Activated T-cell treated with anti-CD3 and anti-CD28 coated beads for 48 hours (primary cell): ENCODE measurements around the gene HOXB13.

Source experiments
- DNase-seq: peaks from one replicate; pipeline ENCODE4 v3.0.0-alpha.2; 2020; ENCODE audit warnings: low read depth

Gene HOXB13

DNA sequence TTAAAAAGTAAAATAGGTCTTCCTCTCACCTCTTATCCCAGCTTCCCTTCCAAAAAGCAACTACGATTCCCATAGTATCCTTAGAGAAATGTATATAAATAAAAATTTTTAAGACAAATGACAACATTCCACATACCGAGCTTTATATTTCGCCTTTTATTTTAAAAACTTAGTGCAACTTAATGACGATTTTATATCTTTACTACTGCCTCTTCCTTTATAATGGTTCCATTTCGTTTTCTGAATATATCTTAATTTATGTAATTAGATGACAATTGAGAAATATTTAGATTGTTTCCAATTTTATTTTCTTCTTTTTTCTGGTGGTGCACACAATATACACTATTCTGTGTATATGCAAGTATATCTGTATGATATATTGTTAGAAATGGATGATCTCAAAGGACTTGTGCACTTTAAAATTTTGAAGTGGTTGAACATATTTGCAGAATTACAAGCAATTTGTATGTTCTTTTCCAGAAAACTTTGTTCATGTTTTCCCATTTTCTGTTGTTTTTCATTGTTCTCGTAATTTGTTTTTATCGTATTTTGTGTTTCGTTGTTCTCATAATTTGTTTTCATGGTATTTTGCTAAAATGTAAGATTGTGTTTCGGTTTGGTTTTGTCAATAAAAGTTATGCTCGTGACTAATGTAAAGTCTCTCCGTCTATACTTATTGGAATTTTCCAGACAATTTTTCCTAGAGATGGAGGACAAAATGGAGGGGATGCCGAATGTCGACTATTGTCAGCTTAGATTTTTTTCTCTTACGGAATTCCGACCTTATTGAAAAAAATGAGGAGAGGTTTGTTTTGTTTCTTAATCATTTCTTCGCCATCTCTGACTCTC lies 20.4 kb upstream of the HOXB13 start:
- DNase-seq: no peak

DNA sequence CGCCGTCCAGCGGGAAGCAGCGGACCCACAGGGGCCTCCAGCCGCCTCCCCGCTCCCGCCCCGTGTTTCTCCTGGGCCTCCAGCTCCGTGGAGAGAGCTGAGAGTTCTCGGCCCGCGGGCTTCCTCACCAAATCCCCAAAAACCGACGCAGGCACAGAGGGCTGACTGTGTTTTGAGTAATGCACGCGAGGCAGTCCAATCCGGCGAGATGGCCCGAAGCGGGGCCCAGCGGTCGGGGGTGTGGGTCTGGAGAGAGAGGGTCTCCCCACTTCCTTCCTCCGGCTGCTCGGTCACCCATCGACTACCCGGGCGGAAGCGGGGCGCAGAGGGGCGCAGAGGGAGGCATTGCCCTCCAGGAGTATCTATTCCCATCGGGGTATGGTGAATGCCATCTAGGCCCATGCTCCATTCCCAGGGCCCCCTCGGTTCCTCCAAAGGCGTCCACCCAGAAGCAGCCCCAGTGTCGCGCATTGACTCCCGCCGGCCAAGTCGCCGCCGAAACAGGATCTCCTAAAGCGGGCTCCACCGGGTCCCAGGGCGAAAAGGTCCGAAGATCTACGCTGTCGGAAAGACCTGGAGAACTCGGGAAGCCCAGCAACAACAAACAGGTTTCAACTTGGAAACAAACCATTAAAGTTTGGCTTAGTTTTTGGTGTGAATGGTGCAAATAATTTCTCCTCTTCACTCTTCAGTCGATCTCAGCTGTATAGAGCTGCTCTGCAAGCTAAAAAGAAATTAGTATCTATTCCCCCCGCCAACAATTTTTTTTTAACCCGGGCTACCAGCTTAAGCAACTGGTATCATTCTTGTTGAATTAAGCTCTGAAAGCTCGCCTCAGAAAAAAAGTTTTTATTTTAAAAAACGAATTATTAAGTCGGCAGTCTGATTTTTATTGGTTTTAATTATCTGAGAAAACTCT lies 19.2 kb upstream of the HOXB13 start:
- DNase-seq: no peak

DNA sequence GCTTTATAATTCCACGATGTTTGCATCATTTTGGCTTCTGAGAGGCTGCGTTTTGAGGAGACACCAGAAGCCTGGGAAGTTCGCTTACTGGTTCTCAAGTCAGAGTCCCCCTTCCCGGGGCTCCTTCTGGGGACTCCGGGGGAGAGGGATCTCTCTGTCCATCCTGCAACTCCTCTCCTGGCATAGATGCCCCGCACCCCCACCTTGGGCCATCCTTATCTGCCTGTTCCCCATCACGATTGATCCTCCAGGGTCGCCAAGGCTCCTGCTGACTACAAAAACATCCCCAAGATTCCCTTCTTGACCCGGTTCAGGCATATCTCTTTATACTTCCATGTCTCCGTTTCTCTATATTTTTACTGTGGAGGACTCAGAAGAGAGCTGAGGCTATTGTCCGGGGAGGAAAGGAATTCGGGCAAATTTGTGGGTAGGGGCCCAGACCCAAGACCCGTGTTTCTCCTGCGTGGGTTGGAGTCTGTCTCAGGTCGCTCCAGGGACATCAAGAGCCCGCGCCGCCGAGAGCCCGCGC lies 18.4 kb upstream of the HOXB13 start:
- DNase-seq: no peak

GRCh38 chr17:48745381-48746275 lies 17.1 kb upstream of the HOXB13 start:
- DNase-seq: no peak

DNA sequence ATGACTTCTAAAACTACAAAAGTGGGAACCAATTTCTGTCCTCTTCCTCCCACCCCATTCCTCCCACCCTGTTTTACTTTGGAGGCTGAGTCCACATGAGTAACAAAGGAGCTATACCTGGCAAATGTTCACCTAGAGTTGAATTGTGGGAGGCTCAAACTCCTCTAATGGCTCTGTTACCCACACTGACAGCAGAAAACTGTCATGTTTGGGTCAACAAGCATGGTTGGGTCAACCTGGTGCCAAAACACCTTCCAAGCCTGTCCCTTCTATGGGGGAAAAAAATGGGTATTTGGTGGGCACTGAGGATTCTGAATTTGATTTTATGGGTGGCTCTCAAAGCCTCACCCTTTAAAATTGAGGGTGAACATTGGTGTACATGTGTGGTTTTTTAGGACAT lies 12.0 kb upstream of the HOXB13 start:
- DNase-seq: no peak

DNA sequence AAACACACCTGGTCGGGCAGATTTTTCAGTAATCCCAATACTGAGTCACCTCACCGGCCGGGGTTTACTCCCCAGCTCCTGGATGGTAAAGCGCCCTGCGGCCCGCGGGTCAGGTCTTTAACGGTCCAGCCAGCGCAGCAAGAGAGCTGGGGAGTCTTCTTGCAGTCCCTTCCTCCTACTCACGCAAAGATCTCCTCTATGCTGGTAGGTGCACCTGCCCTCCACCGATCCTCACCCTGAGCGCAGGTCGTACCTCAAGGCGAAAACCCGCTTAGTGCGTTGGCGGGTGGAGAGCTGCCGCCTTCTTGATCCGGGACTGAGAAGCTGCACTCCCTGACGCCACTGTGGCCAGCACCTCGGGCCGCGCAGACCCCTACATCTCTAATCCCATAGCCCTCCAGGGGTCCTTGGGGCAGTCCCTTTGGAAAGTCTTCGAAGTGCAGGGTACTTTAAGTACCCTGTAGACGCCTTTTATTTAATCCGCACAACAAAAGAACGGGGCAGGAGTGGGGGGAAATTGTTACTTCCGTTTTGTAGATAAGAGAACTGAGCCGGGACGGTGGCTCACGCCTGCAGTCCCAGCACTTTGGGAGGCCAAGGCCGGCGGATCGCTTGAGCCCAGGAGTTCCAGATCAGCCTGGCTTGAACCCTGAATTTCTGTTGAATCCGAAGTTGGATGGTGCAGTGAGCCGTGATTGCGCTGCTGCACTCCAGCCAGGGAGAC lies 10.4 kb upstream of the HOXB13 start:
- DNase-seq: no peak

- no peak for DNase-seq
These were observed 9.9 kb upstream of the HOXB13 start for GRCh38 chr17:48738424-48738802.

- DNase-seq: no peak
These were observed 8.9 kb upstream of the HOXB13 start for GRCh38 chr17:48737330-48738043.

DNA sequence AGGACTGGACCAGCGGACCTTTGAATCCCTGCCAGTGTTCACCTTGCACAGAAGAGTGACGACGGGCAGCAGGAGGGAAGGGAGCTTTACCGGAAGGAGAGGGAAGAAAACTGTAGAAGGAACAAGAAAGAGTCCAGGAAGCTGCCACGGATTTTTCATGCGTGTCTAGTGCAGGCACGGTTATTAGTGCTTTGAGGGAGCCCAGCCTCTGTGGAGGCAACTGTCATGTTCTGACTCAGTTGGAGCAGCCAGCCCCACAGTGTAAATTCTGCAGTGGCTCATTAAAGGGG lies 6.5 kb upstream of the HOXB13 start:
- DNase-seq: no peak

DNA sequence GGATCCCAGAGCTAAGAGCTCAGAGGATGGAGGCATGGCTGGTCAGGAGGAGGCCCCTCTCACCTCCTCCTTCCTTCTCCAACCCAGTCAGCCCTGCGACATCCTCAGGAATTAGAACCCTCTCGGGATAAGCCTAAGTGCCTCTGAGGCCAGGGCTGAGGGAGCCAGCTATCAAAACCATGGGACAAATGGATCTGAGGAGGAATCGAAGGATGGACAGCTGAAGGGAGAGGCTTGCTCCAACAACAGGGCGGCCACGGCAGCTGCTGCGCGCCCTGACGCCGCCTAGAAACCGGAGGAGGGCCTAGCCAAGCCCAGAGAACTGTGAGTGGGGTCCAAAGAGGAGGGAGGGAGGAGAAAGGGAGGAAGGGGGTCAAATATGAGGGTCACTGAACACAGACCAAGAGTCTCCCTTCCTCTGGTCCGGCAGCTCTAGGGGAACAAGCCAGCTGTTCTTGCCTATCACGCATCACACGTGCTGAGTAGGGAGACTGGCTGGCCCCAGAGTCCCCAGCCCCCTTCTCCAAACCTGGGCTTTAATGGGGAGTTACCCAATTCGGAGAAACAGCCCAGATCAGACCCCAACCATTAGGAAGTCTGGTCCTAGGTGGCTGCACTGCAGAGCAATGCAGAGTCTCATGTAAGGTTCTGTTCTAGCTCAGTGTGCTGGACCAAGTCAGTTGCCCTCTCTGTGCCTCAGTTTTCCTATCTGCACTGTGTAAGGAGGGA lies 5.9 kb upstream of the HOXB13 start:
- DNase-seq: no peak

- DNase-seq: no peak
These were observed 5.2 kb upstream of the HOXB13 start for GRCh38 chr17:48733632-48734328.

DNA sequence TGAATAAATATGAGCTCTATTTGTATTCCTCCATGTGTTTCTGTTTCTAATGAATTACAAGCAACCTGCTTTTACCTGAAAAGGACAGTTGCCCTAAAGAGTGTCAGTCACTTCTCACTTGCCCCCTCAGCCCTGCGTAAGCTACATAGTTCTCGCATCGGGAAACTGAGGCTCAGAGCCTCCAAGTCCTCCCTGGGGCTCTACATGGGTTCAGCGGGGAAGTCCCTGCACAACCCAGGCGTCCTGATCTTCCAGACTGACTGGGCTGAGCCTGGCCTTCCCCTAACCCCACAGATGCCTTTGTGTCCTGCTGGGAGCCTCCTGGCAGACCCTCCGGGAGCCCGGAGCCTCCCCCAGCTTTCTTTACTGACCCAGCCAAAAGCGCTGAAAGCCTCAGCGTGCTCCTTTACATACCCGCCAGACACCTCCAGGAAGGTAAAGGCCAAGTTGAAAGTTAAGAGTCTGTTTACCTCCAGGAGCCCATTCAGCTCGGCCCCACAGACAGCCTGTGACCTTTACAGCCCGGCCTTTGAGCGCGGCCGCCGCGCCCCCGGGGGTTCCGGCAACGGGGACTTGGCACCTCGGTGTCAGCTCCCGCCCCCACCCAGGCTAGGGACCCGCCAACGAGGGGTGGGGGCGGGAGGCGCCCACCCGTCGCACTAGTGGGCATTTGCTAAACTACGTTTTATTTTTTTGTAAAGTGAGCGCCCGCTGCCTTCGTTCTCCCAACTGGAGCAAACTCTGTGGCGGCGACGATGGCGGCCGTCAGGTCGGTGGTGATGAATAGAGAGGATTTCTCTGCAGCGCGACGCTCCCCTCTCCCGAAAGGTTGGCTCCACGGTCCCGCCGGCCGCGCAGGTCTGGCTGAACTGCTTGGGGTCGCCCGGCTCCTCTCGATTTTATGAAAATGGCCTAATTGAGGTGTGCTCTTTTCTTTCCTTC lies 4.4 kb upstream of the HOXB13 start:
- no peak for DNase-seq

- no peak for DNase-seq
These were observed 2.8 kb upstream of the HOXB13 start for GRCh38 chr17:48731355-48731754.

- no peak for DNase-seq
These were observed 1.6 kb upstream of the HOXB13 start for GRCh38 chr17:48730240-48730550.

DNA sequence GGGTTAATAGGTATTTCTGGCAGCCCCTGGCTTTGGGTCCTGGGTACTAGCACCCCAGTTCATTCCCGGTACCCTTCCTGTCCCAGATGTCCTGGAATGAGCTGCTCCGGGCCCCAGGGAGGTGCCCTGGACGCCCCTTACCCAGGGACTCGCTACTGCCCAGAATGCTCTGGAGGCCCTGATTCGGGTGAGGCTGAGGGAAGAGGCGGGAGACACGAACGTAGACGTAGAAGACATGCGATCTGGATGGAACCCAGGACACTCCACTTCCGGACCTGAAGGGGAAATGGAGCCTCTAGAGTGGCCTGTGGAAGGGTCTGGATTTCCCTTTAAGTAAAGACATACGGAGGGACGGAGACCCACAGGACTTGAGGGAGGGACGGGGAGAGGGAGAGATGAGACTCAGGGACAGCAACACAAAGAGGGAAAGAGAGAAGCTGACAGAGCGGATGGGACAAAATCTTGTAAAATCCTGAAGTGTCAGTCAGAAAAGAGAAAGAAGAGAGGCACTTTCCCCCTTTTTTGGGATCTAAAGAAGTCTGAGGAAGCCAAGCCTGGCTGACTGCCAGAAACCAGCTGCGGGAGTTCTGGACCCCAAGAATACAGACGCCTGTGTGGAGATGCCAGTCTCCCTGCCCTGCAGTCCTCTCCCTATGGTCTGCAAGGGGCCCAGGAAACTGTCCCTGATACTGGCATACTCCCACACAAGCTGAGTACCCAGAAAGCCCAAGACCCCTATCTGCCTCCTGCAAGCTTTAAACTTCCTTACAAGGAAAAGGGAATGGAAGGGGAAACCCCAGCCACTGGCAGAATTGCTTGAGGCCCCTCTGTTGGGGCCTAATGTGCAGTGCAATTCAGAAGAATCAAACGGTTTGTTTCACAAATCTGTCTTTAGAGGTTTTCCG lies 1.0 kb upstream of the HOXB13 start:
- DNase-seq: no peak

DNA sequence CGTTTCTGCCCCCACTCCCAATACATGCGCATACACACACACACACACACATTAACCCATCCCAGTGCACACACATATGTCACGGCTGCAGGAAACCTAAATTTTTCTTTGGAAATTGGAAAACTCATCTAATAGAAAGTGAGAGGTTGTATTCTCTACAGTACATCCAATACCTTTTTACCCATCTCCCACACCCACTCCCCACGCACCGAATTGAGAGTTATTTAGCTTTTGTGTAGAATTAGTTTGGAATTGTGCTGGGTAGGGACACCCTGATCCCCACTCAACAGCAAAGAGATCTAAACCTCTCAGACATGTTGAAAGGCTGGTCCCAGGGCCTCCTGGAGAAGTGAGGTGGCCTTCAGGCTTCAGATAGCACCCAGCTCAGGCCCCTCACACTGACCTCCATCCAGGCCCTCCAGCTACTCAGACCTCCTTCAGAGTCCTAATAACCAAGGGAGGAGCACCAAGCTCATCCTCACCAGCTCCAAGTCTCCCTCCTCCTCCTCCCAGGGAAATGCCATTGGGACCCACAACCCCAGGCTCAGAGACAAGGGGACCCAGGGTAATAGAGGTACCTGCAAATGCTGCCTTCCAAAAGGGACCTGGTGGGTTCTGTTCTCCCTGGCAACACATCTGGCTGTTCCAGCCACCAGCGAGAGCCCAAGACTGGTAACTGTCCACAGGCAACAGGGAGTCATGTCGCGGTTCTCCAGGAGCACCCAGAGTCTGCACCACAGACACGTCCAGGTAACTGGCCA lies 955 bp downstream of the HOXB13 start:
- DNase-seq: no peak

DNA sequence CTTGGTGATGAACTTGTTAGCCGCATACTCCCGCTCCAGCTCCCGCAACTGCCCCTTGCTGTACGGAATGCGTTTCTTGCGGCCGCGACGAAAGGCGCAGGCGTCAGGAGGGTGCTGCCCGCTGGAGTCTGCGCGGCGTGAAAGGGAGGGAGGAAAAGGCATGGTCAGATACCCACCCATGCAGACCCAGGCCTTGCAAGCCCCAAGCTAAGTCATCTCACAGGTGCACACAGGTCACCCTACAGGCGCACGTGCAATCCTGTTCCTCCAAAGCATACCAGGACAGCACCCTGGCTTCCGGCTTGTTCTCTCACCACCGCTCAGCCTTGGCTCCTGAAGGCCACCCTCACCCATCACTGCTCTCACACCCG lies 1.6 kb downstream of the HOXB13 start:
- DNase-seq: no peak
